ENCODE measurements around the gene PPP1R12C. TPM values are rescaled to one million over a fixed set of nuclear protein-coding genes. Genes with fewer than 3 reads are reported as not detected.

Gene PPP1R12C
- total RNA-seq, 1 experiment from 2014 or later = 92.3 TPM

DNA sequence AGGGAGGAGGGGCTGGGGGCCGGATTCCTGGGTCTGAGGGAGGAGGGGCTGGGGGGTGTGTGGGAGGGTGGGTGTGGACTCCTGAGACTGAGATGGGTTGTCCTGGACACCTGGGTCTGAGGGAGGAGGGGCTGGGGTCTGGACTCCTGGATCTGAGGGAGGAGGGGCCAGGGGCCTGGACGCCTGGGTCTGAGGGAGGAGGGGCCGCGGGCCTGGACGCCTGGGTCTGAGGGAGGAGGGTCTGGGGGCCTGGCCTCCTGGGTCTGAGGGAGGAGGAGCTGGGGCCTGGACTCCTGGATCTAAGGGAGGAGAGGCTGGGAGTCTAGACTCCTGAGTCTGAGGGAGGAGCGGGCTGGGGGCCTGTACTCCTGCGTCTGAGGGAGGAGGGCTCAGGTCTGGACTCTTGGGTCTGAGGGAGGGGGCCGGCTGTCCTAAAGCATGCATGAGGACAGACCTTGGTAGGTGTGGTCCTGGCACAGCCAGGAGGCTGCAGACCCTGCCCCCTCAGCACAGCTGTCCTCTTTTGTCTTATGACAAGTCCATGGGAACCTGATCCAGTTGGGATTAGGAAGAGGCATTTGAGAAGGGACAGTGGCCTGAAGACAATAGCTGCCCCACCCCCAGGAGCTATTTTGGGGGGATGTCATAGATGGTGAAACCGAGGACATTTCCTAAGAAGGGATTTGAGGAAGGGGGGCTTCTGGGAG is 30.3 kb upstream of the PPP1R12C start (continued):
- TF ChIP-seq, protein P1, sequence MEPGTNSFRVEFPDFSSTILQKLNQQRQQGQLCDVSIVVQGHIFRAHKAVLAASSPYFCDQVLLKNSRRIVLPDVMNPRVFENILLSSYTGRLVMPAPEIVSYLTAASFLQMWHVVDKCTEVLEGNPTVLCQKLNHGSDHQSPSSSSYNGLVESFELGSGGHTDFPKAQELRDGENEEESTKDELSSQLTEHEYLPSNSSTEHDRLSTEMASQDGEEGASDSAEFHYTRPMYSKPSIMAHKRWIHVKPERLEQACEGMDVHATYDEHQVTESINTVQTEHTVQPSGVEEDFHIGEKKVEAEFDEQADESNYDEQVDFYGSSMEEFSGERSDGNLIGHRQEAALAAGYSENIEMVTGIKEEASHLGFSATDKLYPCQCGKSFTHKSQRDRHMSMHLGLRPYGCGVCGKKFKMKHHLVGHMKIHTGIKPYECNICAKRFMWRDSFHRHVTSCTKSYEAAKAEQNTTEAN (CRISPR knock-in tag; IDR thresholded peaks at IDR 0.05) = no peak
- TF ChIP-seq ZNF263 (CRISPR knock-in tag; IDR thresholded peaks at IDR 0.05; ENCODE audit: low read depth) (no peak), ESRRA (CRISPR knock-in tag; IDR thresholded peaks at IDR 0.05; ENCODE audit: borderline replicate concordance) (no peak), PRRX2 (CRISPR knock-in tag; IDR thresholded peaks at IDR 0.05) (no peak), EMX1 (CRISPR knock-in tag; IDR thresholded peaks at IDR 0.05) (no peak), ZNF219 (CRISPR knock-in tag; IDR thresholded peaks at IDR 0.05; ENCODE audit: borderline replicate concordance) (no peak), RELA (CRISPR knock-in tag; IDR thresholded peaks at IDR 0.05; ENCODE audit: borderline replicate concordance) (no peak)
- TF ChIP-seq, protein P2, sequence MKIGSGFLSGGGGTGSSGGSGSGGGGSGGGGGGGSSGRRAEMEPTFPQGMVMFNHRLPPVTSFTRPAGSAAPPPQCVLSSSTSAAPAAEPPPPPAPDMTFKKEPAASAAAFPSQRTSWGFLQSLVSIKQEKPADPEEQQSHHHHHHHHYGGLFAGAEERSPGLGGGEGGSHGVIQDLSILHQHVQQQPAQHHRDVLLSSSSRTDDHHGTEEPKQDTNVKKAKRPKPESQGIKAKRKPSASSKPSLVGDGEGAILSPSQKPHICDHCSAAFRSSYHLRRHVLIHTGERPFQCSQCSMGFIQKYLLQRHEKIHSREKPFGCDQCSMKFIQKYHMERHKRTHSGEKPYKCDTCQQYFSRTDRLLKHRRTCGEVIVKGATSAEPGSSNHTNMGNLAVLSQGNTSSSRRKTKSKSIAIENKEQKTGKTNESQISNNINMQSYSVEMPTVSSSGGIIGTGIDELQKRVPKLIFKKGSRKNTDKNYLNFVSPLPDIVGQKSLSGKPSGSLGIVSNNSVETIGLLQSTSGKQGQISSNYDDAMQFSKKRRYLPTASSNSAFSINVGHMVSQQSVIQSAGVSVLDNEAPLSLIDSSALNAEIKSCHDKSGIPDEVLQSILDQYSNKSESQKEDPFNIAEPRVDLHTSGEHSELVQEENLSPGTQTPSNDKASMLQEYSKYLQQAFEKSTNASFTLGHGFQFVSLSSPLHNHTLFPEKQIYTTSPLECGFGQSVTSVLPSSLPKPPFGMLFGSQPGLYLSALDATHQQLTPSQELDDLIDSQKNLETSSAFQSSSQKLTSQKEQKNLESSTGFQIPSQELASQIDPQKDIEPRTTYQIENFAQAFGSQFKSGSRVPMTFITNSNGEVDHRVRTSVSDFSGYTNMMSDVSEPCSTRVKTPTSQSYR (CRISPR knock-in tag; IDR thresholded peaks at IDR 0.05) = no peak
- TF ChIP-seq, protein P3, sequence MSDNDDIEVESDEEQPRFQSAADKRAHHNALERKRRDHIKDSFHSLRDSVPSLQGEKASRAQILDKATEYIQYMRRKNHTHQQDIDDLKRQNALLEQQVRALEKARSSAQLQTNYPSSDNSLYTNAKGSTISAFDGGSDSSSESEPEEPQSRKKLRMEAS (CRISPR knock-in tag; IDR thresholded peaks at IDR 0.05) = no peak
- TF ChIP-seq, protein P4, sequence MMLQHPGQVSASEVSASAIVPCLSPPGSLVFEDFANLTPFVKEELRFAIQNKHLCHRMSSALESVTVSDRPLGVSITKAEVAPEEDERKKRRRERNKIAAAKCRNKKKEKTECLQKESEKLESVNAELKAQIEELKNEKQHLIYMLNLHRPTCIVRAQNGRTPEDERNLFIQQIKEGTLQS (CRISPR knock-in tag; conservative IDR thresholded peaks at IDR 0.05) = no peak

DNA sequence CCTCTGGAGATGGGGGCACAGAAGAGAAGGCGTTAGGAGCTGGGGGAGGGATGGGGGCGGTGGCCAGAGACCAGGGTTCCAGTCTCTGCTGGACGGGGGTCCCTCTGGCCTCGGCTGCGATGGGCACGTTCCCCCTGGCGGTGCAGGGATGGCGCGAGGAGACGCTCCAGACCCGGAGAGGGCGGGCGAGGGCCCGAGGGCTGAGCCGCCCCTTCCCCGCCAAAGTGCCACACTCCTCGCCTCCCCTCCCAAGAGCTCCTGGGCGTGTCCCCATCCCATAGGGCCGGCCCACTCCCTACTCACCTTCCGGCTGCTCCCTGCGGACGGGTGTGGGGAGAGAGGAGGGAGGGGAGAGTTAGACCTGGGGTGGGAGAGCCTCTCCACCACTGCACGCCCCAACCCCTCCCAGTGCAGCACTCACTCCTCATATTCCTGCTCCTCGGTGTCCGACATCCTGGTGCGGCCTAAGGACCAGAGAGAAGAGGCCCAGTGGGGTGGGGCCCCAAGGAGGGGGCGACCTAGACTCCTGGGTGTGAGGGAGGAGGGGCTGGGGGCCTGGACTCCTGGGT is 29.4 kb upstream of the PPP1R12C start:
- DNase-seq (ENCODE audit: low spot score) (peak; percentile 89), ATAC-seq (peak; percentile 90)
- Mint-ChIP-seq H3K4me1 (peaks cover 38% of the 10 kb centered on the region), H3K27ac (peak overlapping the region; percentile 65; the same call in 1 of the 2 replicates), H3K9me3 (peaks cover 1% of the 10 kb centered on the region), H3K4me3 (peak overlapping the region; percentile 65), H3K27me3 (ENCODE audit: low read depth) (peaks cover 30% of the 10 kb centered on the region), H3K36me3 (peaks cover 10% of the 10 kb centered on the region)
- ChIA-PET POLR2A (interaction anchor here (0.6 to 2.5 kb wide), 12 partner anchors 9 to 304 kb away, joined by 3 to 11 read pairs (median 3); partner anchors contain the start of genes KMT5C and PPP6R1), CTCF (interaction anchor here (0.5 to 3.2 kb wide), 43 partner anchors 8 to 663 kb away, joined by 3 to 108 read pairs (median 4); partner anchors contain the start of genes DNAAF3, EPS8L1, FIZ1 and HSPBP1)
- TF ChIP-seq, protein P5, sequence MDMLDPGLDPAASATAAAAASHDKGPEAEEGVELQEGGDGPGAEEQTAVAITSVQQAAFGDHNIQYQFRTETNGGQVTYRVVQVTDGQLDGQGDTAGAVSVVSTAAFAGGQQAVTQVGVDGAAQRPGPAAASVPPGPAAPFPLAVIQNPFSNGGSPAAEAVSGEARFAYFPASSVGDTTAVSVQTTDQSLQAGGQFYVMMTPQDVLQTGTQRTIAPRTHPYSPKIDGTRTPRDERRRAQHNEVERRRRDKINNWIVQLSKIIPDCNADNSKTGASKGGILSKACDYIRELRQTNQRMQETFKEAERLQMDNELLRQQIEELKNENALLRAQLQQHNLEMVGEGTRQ (CRISPR knock-in tag; IDR thresholded peaks at IDR 0.05) = 0 out of 2 replicates have a peak, but pooled peaks have one; percentile 20
- TF ChIP-seq NR3C1 (CRISPR knock-in tag; conservative IDR thresholded peaks at IDR 0.05; ENCODE audit: low read depth) (no peak), RORB (CRISPR knock-in tag; IDR thresholded peaks at IDR 0.05) (no peak), ZNF232 (CRISPR knock-in tag; IDR thresholded peaks at IDR 0.05) (no peak), ZNF317 (CRISPR knock-in tag; IDR thresholded peaks at IDR 0.05; ENCODE audit: borderline replicate concordance, low read depth) (no peak), TEAD1 (CRISPR knock-in tag; IDR thresholded peaks at IDR 0.05) (peak; percentile 58; the same call in 1 of the 2 replicates), SOX15 (CRISPR knock-in tag; IDR thresholded peaks at IDR 0.05) (no peak), OVOL2 (CRISPR knock-in tag; IDR thresholded peaks at IDR 0.05; ENCODE audit: borderline replicate concordance) (no peak), ZNF423 (CRISPR knock-in tag; IDR thresholded peaks at IDR 0.05) (no peak), MYBL2 (CRISPR knock-in tag; IDR thresholded peaks at IDR 0.05) (no peak), NFYB (CRISPR knock-in tag; conservative IDR thresholded peaks at IDR 0.05; ENCODE audit: low read depth) (no peak), ZNF396 (CRISPR knock-in tag; IDR thresholded peaks at IDR 0.05; ENCODE audit: borderline replicate concordance) (no peak), SMAD4 (CRISPR knock-in tag; IDR thresholded peaks at IDR 0.05) (no peak), NR2C2 (CRISPR knock-in tag; IDR thresholded peaks at IDR 0.05) (no peak)
- TF ChIP-seq, protein P3 (CRISPR knock-in tag; IDR thresholded peaks at IDR 0.05) = peak; percentile 79
- TF ChIP-seq, protein P6, sequence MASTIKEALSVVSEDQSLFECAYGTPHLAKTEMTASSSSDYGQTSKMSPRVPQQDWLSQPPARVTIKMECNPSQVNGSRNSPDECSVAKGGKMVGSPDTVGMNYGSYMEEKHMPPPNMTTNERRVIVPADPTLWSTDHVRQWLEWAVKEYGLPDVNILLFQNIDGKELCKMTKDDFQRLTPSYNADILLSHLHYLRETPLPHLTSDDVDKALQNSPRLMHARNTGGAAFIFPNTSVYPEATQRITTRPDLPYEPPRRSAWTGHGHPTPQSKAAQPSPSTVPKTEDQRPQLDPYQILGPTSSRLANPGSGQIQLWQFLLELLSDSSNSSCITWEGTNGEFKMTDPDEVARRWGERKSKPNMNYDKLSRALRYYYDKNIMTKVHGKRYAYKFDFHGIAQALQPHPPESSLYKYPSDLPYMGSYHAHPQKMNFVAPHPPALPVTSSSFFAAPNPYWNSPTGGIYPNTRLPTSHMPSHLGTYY (CRISPR knock-in tag; IDR thresholded peaks at IDR 0.05) = no peak
- TF ChIP-seq, protein P7, sequence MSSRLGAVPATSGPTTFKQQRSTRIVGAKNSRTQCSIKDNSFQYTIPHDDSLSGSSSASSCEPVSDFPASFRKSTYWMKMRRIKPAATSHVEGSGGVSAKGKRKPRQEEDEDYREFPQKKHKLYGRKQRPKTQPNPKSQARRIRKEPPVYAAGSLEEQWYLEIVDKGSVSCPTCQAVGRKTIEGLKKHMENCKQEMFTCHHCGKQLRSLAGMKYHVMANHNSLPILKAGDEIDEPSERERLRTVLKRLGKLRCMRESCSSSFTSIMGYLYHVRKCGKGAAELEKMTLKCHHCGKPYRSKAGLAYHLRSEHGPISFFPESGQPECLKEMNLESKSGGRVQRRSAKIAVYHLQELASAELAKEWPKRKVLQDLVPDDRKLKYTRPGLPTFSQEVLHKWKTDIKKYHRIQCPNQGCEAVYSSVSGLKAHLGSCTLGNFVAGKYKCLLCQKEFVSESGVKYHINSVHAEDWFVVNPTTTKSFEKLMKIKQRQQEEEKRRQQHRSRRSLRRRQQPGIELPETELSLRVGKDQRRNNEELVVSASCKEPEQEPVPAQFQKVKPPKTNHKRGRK (CRISPR knock-in tag; IDR thresholded peaks at IDR 0.05; ENCODE audit: borderline replicate concordance) = no peak

Measured in WTC11 (cell line).